ENCODE measurements around the gene GNG10.

The GNG10 gene

DNA sequence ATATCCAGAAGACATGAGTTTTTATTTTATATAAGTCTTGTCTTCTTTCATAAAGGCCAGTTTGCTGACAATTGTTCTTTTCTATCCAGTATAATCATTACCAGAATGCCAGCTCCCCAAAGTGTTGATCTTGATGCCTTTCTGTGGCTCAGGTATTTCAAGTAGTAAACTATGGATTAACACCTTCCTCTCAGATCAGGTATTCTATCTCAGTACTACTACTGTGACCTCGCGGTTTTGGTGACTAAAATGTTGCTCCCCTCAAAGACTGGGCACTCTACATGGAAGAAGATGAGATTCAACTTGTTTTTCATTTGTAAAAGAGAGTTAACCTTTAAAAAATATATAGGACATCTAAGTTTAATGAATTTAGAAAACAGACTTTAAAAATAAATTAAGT, 58.1 kb downstream of the GNG10 start:
- no peak for DNase-seq
- H3K4me2 ChIP-seq (ENCODE audit: low read length) = no peak overlapping the region
- H3K27ac ChIP-seq (ENCODE audit: low read depth, low read length) = no peak overlapping the region
- no peak overlapping the region for H3K14ac ChIP-seq (ENCODE audit: low read length)
- no peak overlapping the region for H2AK5ac ChIP-seq (ENCODE audit: low read length)
- no peaks in the 10 kb centered on the region for H3K4me1 ChIP-seq (ENCODE audit: control insufficient read depth in 1 of 2, insufficient read depth in 2 of 2, low read length in 2 of 2)
- no peak overlapping the region for H2AFZ ChIP-seq (ENCODE audit: insufficient read depth, low read length, poor library complexity)
- no peak overlapping the region for H4K91ac ChIP-seq (ENCODE audit: low read depth, low read length)
- no peak overlapping the region for H4K8ac ChIP-seq (ENCODE audit: low read depth, low read length)
- no peak overlapping the region for H4K12ac ChIP-seq (ENCODE audit: low read depth, low read length)
- no peaks in the 10 kb centered on the region for H3K79me1 ChIP-seq (ENCODE audit: low read length)
- H3K36me3 ChIP-seq (ENCODE audit: control insufficient read depth in 1 of 2, insufficient read depth in 2 of 2, low read length in 2 of 2) = no peaks in the 10 kb centered on the region
- no peak overlapping the region for H2BK5ac ChIP-seq (ENCODE audit: low read depth, low read length, poor library complexity)
- no CpG with 5 or more reads among the region's 2 CpGs for WGBS (ENCODE audit: extremely low coverage, insufficient coverage, insufficient read length)
- H3K4ac ChIP-seq (ENCODE audit: low read depth, low read length) = no peak overlapping the region
- no peaks in the 10 kb centered on the region for H3K27me3 ChIP-seq (ENCODE audit: insufficient read depth, low read length)
- no peak overlapping the region for H3K23ac ChIP-seq (ENCODE audit: low read length)
- H3K79me2 ChIP-seq (ENCODE audit: control insufficient read depth, insufficient read depth, low read length, poor library complexity) = no peaks in the 10 kb centered on the region
- no peak overlapping the region for H3K18ac ChIP-seq (ENCODE audit: low read length)
- no peaks in the 10 kb centered on the region for H3K9me3 ChIP-seq (ENCODE audit: insufficient read depth, low read depth, low read length)
- H2BK120ac ChIP-seq (ENCODE audit: insufficient read depth, low read length, poor library complexity) = no peak overlapping the region
- no peak overlapping the region for H3K4me3 ChIP-seq (ENCODE audit: low read depth, low read length)
- no peak overlapping the region for H2BK12ac ChIP-seq (ENCODE audit: low read length)
- no peak overlapping the region for H3K9ac ChIP-seq (ENCODE audit: low read length)

Data from trophoblast cell (in vitro differentiated cells and primary cell).